SK-N-MC (cell line): ENCODE results near the gene PRMT1.
A peak's percentile ranks its signal among the peaks of the same experiment; 100 is the strongest.

Experiments used
- DNase-seq: peaks from one replicate; pipeline ENCODE4 v3.0.0-alpha.2; 2011; ENCODE audit warnings: low read depth, low spot score
- H3K27ac ChIP-seq: fragments of 200-600 bp; sonication (generic); 2 replicates; pipeline ENCODE4 v1.5.1; 2016; ENCODE audit warnings: mixed run types
- H3K36me3 ChIP-seq: fragments of 200-600 bp; sonication (generic); 2 replicates; pipeline ENCODE4 v1.6.1; 2017; ENCODE audit warnings: antibody characterized with exemption, low read length, mixed read lengths; ENCODE audit not compliant: insufficient read depth
- H3K4me3 ChIP-seq: fragments of 200-600 bp; sonication (generic); 2 replicates; pipeline ENCODE4 v1.5.1; 2016
- H3K9ac ChIP-seq: fragments of 200-600 bp; sonication (generic); 2 replicates; pipeline ENCODE4 v1.8.0; 2017; ENCODE audit warnings: mixed run types, mixed read lengths; ENCODE audit not compliant: insufficient read length
- H3K9me3 ChIP-seq: fragments of 200-600 bp; sonication (generic); 2 replicates; pipeline ENCODE4 v1.6.1; 2017; ENCODE audit warnings: low read depth, mild to moderate bottlenecking, antibody characterized with exemption, low read length, moderate library complexity, mixed read lengths
- EZH2 ChIP-seq: fragments of 200-600 bp; sonication (generic); IDR thresholded peaks from one replicate; pipeline ENCODE4 v1.6.1; 2017; ENCODE audit warnings: antibody characterized with exemption
- FOXP2 ChIP-seq: optimal IDR thresholded peaks from 2 replicates; pipeline ENCODE3; 2011; ENCODE audit warnings: mild to moderate bottlenecking, moderate library complexity; ENCODE audit not compliant: insufficient read depth; ENCODE audit errors: extremely low read length, control extremely low read depth
- POLR2AphosphoS5 ChIP-seq: IDR thresholded peaks from 2 replicates; pipeline ENCODE4 v1.6.1; 2012; ENCODE audit warnings: mild to moderate bottlenecking, low read depth, low read length, borderline replicate concordance

The PRMT1 gene

GRCh38 chr19:49672131-49672919 lies 4.7 kb upstream of the PRMT1 start:
- Histone ChIP-seq H3K27ac (peak overlapping the region; percentile 69), H3K9me3 (no peaks in the 10 kb centered on the region), H3K36me3 (peaks cover 21% of the 10 kb centered on the region; the same call in 1 of the 2 replicates), H3K4me3 (no peak overlapping the region), H3K9ac (no peak overlapping the region)
- DNase-seq = no peak
- TF ChIP-seq EZH2 (no peak), POLR2AphosphoS5 (no peak)

- H3K9ac ChIP-seq = peak overlapping the region; percentile 87
- H3K36me3 ChIP-seq = peaks cover 14% of the 10 kb centered on the region
- DNase-seq = peak; percentile 82
- peak; percentile 52; the same call in 1 of the 2 replicates for TF ChIP-seq POLR2AphosphoS5
- no peak for TF ChIP-seq EZH2
- no peak for TF ChIP-seq FOXP2
- peak overlapping the region; percentile 75 for H3K4me3 ChIP-seq
- peak overlapping the region; percentile 94 for H3K27ac ChIP-seq
- no peaks in the 10 kb centered on the region for H3K9me3 ChIP-seq
Measured at GRCh38 chr19:49676136-49676783, 811 bp upstream of the PRMT1 start.

- peak overlapping the region; percentile 93 for H3K4me3 ChIP-seq
- peak overlapping the region; percentile 89 for H3K27ac ChIP-seq
- peaks cover 18% of the 10 kb centered on the region for H3K36me3 ChIP-seq
- H3K9ac ChIP-seq = peak overlapping the region; percentile 91
- no peaks in the 10 kb centered on the region for H3K9me3 ChIP-seq
- DNase-seq = peak; percentile 100
- no peak for TF ChIP-seq FOXP2
- no peak for TF ChIP-seq EZH2
- no peak for TF ChIP-seq POLR2AphosphoS5
Measured at GRCh38 chr19:49676784-49677230, 264 bp upstream of the PRMT1 start.

- H3K9ac ChIP-seq = peak overlapping the region; percentile 91
- TF ChIP-seq POLR2AphosphoS5 (peak; percentile 17; the same call in 1 of the 2 replicates), FOXP2 (no peak)
- peak; percentile 73 for DNase-seq
- no peaks in the 10 kb centered on the region for H3K9me3 ChIP-seq
- peak overlapping the region; percentile 93 for H3K4me3 ChIP-seq
- peak overlapping the region; percentile 89 for H3K27ac ChIP-seq
- H3K36me3 ChIP-seq = peaks cover 30% of the 10 kb centered on the region
Measured at GRCh38 chr19:49677901-49678674, 1.0 kb downstream of the PRMT1 start.

GRCh38 chr19:49678985-49679770 lies 2.1 kb downstream of the PRMT1 start:
- H3K4me3 ChIP-seq = peak overlapping the region; percentile 93
- DNase-seq = no peak
- H3K27ac ChIP-seq = peak overlapping the region; percentile 91
- H3K9ac ChIP-seq = peak overlapping the region; percentile 57
- peaks cover 41% of the 10 kb centered on the region for H3K36me3 ChIP-seq
- TF ChIP-seq POLR2AphosphoS5 = no peak
- no peak for TF ChIP-seq FOXP2
- no peak for TF ChIP-seq EZH2
- H3K9me3 ChIP-seq = no peaks in the 10 kb centered on the region

- Histone ChIP-seq H3K9ac (peak overlapping the region; percentile 57), H3K9me3 (no peaks in the 10 kb centered on the region), H3K27ac (peak overlapping the region; percentile 91), H3K4me3 (peak overlapping the region; percentile 93), H3K36me3 (peaks cover 48% of the 10 kb centered on the region)
- no peak for DNase-seq
- TF ChIP-seq POLR2AphosphoS5 (no peak), FOXP2 (no peak), EZH2 (no peak)
Measured at GRCh38 chr19:49679771-49680413, 2.8 kb downstream of the PRMT1 start.
